ELF-1 (cell line): ENCODE results near the gene GGCT.
A peak's percentile ranks its signal among the peaks of the same experiment; 100 is the strongest.
"Not testable (repeated sequence)": the region's sequence is repeated elsewhere in the genome, so short reads cannot be mapped to it uniquely, and the experiment has no call there.

Experiments used
- DNase-seq: peaks from one replicate; pipeline ENCODE4 v3.0.0-alpha.2; 2016; ENCODE audit warnings: low read depth, low spot score

The GGCT gene

GRCh38 chr7:30515761-30516160 is 11.1 kb upstream of the GGCT start:
- no peak for DNase-seq

GRCh38 chr7:30514776-30515175 is 10.1 kb upstream of the GGCT start:
- DNase-seq, result no peak

- DNase-seq, result no peak
Measured at GRCh38 chr7:30514177-30514576, 9.5 kb upstream of the GGCT start.

GRCh38 chr7:30513762-30514161 is 9.1 kb upstream of the GGCT start:
- DNase-seq, result no peak

- DNase-seq, result peak; percentile 73
Measured at GRCh38 chr7:30511973-30512662, 7.5 kb upstream of the GGCT start.

GRCh38 chr7:30511494-30511893 is 6.9 kb upstream of the GGCT start:
- no peak for DNase-seq

- no peak for DNase-seq
Measured at GRCh38 chr7:30510124-30511075, 5.8 kb upstream of the GGCT start.

- not testable (repeated sequence) for DNase-seq
Measured at GRCh38 chr7:30509171-30509857, 4.7 kb upstream of the GGCT start.

GRCh38 chr7:30507346-30507900 is 2.8 kb upstream of the GGCT start:
- DNase-seq, result not testable (repeated sequence)

- DNase-seq, result no peak
Measured at GRCh38 chr7:30505174-30505697, 607 bp upstream of the GGCT start.

- no peak for DNase-seq
Measured at GRCh38 chr7:30503274-30504212, 1.1 kb downstream of the GGCT start.

- no peak for DNase-seq
Measured at GRCh38 chr7:30502470-30503251, 2.0 kb downstream of the GGCT start.

- no peak for DNase-seq
Measured at GRCh38 chr7:30501264-30501663, 3.4 kb downstream of the GGCT start.

- DNase-seq, result no peak
Measured at GRCh38 chr7:30493228-30493627, 11.4 kb downstream of the GGCT start.

GRCh38 chr7:30491417-30491816 is 13.2 kb downstream of the GGCT start:
- no peak for DNase-seq

- no peak for DNase-seq
Measured at GRCh38 chr7:30487371-30487770, 17.3 kb downstream of the GGCT start.

GRCh38 chr7:30485667-30486066 is 19.0 kb downstream of the GGCT start:
- no peak for DNase-seq

GRCh38 chr7:30481416-30481815 is 23.2 kb downstream of the GGCT start:
- not testable (repeated sequence) for DNase-seq

- DNase-seq, result peak; percentile 30
Measured at GRCh38 chr7:30479202-30480120, 25.2 kb downstream of the GGCT start.
